Measurements from ENCODE around the gene GARNL3. TPM values are rescaled to one million over a fixed set of nuclear protein-coding genes. Genes with fewer than 3 reads are reported as not detected.

The GARNL3 gene
- total RNA-seq, 1 donor from 2014 or later = 162 TPM

- Histone ChIP-seq H3K36me3 (peaks cover 18 to 21% of the 10 kb centered on the region in 2 donors), H3K27ac (no peak overlapping the region), H3K4me1 (peaks cover 0 to 1% of the 10 kb centered on the region in 2 donors), H3K4me3 (no peak overlapping the region), H3K9me3 (no peaks in the 10 kb centered on the region), H3K27me3 (no peaks in the 10 kb centered on the region)
- no peak for TF ChIP-seq CTCF (IDR thresholded peaks at IDR 0.05)
- DNase-seq (ENCODE audit: low spot score in 2 of 2) = no peak
- intact Hi-C loops (cut with DNase I) = no loop called here
Observed at GRCh38 chr9:127366594-127366993, 102.0 kb downstream of the GARNL3 start.

- H3K4me1 ChIP-seq = no peaks in the 10 kb centered on the region
- no peaks in the 10 kb centered on the region for H3K9me3 ChIP-seq
- TF ChIP-seq CTCF (IDR thresholded peaks at IDR 0.05) = no peak
- DNase-seq (ENCODE audit: low spot score in 2 of 2) = no peak
- no peak overlapping the region for H3K4me3 ChIP-seq
- no peak overlapping the region for H3K27ac ChIP-seq
- peaks cover 14 to 21% of the 10 kb centered on the region in 2 donors for H3K36me3 ChIP-seq
- intact Hi-C loops (cut with DNase I) = no loop called here
- no peaks in the 10 kb centered on the region for H3K27me3 ChIP-seq
Observed at GRCh38 chr9:127368852-127369402, 104.4 kb downstream of the GARNL3 start.

GRCh38 chr9:127369428-127369827, 104.9 kb downstream of the GARNL3 start:
- H3K27me3 ChIP-seq = no peaks in the 10 kb centered on the region
- no peaks in the 10 kb centered on the region for H3K4me1 ChIP-seq
- H3K27ac ChIP-seq = no peak overlapping the region
- H3K36me3 ChIP-seq = peaks cover 14 to 21% of the 10 kb centered on the region in 2 donors
- H3K9me3 ChIP-seq = no peaks in the 10 kb centered on the region
- no peak overlapping the region for H3K4me3 ChIP-seq
- TF ChIP-seq CTCF (IDR thresholded peaks at IDR 0.05) = no peak
- intact Hi-C loops (cut with DNase I) = no loop called here
- no peak for DNase-seq (ENCODE audit: low spot score in 2 of 2)

- Histone ChIP-seq H3K36me3 (peaks cover 7 to 20% of the 10 kb centered on the region in 2 donors), H3K4me3 (no peak overlapping the region), H3K9me3 (no peaks in the 10 kb centered on the region), H3K27ac (no peak overlapping the region), H3K27me3 (no peaks in the 10 kb centered on the region), H3K4me1 (no peaks in the 10 kb centered on the region)
- no peak for TF ChIP-seq CTCF (IDR thresholded peaks at IDR 0.05)
- peak in 1 of 2 donors; percentile 50 for DNase-seq (ENCODE audit: low spot score in 2 of 2)
- intact Hi-C loops (cut with DNase I) = no loop called here
Observed at GRCh38 chr9:127370147-127370579, 105.6 kb downstream of the GARNL3 start.

- intact Hi-C loops (cut with DNase I) = no loop called here
- peaks cover 0 to 14% of the 10 kb centered on the region in 2 donors for H3K36me3 ChIP-seq
- no peaks in the 10 kb centered on the region for H3K9me3 ChIP-seq
- DNase-seq (ENCODE audit: low spot score in 2 of 2) = peak in 1 of 2 donors; percentile 58
- no peak for TF ChIP-seq CTCF (IDR thresholded peaks at IDR 0.05)
- no peak overlapping the region for H3K4me3 ChIP-seq
- H3K4me1 ChIP-seq = no peaks in the 10 kb centered on the region
- H3K27ac ChIP-seq = no peak overlapping the region
- H3K27me3 ChIP-seq = no peaks in the 10 kb centered on the region
Observed at GRCh38 chr9:127370672-127371648, 106.4 kb downstream of the GARNL3 start.
